HT-29 (cell line): Measurements from ENCODE around the gene FSD1L. TPM values are rescaled to one million over a fixed set of nuclear protein-coding genes. Genes with fewer than 3 reads are reported as not detected.

Source experiments
- DNase-seq: peaks from one replicate; pipeline ENCODE4 v3.0.0-alpha.2; 2015; ENCODE audit warnings: low spot score
- total RNA-seq: library from RNA; depleted of rRNA; stranded (reverse); fragments of >200 nt; shearing (Covaris generic); gene quantifications from 2 replicates; pipeline ENCODE4 v1.2.3, GENCODE V29; 2014; rRNA removed

Gene FSD1L
- total RNA-seq: 0.97 and 2.7 TPM in 2 replicates

DNA sequence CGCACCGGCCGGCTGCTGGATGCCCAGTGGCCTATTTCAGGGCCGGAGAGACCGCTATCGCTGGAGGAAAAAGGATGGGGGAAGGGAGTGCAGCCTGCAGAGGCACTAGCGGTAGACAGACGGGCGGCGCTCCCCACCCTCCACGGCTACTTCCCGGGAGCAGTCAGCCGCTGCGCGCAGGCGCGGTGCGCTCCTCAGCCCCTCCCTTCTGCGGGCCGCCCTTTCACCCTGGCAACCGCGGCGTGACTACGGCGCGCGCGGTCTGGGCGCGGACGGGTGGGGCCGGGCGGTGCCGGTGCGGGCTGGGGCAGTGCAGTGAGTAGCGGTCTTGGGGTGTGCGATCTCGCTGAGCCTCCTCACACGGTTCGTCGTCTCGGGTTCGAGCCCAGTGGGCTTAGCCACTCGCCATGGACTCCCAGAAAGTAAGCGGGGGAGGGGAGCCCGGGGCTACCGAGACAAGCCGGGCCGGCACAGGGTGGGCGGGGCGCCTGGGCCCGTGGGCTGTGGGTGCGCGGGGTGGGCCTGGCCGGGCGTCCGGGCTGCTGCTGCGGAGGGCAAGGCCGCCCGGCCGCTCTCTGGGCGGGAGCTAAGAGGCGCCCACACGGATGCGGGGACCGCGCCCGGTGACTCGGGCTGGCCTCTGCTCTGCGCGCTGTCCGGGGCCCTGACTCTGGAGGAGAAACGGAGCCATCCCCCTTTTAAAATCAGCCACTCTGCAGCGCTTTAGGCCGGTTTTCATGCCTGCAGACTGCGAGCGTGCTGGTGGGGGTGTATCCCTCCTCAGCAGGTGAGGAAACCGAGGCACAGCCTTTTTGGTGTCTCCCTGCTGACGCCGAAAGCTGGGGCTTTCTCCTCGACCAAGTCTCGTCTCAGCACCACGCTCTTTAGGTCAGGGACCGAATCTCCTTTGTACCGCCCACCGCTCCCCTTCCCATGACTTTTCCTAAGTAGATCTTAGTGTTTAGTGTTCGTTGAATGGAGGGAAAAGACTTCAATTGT is at the start of gene FSD1L:
FSD1L (plus strand) TSS at position 221 of the 999 bp plus-strand sequence; CDS start at position 408, 187 bp downstream.
- DNase-seq: peak; percentile 91

DNA sequence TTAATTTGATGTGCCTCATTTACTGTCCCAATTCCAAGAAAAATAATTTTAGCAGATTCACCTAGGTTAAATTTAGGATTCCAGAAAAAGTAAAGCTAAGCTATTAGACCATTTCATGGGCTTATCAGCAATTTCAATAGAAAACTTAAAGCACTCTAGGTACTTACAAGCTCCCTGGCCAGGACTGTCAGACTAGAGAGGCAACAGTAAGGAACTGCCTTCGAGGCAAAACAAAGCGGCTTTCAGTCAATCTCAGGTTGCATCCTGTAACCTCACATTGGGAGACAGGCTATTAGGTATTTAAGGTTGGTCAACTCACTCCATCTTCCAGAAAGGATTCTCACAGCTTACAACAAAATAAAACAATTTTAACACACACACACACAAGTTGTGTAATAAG is 48.7 kb upstream of the FSD1L start:
- DNase-seq: no peak

DNA sequence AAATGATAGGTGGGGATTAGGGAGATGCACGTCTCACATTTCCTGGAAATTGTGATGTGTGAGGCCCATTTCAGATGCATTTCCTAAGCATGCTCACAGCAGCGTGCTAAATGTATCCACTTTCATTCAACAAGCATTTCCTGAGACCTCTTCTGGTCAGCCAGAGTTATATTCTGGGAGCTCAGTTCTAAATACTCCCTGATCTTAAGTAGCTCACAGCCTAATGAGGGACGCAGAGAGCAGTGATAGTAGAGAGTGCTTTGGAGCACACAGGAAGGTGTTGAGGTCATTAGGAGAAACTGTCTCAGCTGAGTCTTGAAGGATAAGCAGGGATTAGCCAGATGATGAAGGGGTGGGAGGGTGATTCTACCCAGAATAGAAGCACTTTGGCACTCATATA is 46.2 kb upstream of the FSD1L start:
- DNase-seq: no peak

DNA sequence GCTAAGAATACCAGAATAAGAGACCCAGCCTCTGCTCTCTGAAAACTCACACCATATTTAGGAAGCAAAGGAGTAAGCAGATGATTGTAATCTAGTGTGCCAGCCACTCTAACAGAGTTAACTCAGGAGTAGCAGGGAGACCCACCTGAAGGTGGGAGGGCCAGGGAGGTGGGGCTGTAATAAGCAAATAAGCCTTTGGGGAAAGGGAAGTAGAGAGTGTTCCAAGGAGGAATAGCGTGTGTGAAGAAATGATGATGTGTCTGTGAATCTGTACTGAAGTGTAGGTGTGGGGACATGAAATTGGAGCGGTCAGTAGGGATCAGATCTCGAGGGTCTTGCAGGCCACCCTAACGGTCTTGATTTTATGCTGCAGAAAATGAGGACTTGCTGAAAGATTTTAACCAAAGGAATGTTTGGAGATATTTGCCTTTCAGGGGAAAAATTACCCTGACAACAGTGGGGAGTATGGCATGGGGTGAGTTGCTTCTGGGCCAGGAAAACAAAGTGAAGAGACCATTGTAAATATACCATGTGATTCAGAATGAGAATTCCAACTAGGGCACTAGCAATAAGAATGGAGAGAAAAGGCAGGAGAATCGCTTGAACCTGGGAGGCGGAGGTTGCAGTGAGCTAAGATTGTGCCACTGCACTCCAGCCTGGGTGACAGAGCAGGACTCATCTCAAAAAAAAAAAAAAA is 44.1 kb upstream of the FSD1L start:
- no peak for DNase-seq

DNA sequence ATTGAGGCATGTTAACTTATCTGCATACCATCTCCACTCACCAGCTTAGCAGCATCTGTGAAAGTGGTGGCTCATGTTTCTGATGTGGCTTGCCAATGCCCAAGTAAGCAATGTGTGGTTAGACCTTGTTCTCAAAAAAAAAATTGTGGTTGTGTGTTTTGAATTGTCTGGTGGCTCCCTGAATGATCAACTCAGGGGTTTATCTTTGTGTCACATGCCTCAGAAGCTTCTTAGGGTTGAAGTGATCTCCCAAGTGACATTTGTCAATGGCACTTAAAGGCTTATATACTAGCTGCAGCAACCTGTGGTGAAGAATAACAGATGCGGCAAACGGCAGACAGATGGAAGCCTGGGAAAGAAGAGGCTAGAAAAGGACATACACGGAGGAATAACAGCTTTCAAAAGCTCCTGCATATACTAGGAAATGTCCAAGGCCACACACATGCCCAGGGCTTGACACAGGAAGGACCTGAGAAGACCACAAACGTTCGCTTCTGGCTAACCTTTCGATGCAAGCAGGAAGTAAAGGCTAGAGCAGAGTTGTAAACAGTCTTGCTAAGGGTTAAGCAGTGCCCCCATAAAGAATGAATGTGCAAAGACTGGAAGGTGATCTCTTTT is 42.2 kb upstream of the FSD1L start:
- DNase-seq: no peak

DNA sequence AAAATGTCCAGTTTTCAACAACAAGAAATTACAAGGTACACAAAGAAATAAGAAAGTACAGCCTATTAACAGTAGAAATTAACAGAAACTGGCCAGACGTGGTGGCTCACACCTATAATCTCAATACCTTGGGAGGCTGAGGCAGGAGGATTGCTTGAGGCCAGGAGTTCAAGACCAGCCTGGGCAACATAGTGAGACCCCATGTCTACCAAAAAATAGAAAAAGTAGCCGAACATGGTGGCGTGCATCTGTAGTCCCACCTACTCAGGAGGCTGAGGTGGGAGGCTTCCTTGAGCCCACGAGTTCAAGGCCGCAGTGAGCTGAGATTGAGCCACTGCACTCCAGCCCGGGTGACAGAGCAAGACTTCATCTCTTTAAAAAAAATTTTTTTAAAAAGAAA is 41.5 kb upstream of the FSD1L start:
- no peak for DNase-seq

DNA sequence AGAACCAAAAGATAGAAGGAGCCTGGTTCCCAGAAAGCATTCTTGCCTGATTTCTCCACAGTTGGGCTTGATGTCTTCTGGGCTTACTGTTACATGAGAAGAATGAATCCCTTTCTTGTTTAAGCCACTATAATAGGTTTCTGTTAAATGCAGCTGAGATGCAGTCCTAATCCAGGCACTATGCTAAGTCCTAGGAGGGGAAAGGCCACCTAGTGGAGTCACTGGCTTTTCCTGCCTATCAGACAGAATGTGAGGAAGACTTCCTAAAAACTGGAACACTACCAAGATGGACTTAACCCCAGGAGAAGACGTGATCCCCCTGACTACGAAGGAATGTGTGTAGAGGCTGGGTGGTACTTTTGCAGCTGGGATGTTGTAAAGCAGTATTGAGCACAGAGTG is 34.3 kb upstream of the FSD1L start:
- DNase-seq: peak; percentile 63

DNA sequence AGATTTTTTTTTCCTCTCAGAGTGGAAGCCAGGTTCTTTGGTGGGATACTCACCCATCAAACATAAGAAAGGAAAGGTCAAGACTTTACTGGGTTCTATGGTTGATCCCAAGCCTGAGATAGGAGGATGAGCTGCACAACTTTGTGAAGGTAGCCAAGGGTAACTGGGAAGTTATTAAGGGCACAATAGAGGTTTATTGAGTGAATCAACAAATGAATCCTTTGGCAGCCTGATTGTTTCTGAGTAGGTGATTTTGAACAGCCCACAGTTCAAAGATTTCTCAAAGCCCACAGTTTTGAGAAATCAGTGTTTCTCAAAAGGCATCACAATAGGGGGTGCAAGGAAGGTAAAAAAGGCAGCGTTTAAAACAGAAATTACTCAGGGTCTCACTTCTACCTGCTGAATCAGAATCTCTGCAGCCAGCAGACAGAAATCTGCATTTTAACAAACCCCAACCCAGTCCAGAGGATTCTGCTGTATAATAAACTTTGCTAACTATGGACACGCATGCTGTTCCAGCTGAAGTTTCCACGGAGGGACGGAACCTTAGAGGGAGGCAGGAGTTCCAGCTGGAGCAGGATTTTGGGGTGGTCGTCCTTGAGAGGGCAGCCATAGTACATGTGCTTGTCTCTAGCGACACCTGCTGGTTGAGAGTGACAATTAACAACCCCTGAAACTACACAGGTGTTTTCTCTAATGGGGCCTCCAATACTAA is 32.7 kb upstream of the FSD1L start:
- DNase-seq: peak; percentile 77

DNA sequence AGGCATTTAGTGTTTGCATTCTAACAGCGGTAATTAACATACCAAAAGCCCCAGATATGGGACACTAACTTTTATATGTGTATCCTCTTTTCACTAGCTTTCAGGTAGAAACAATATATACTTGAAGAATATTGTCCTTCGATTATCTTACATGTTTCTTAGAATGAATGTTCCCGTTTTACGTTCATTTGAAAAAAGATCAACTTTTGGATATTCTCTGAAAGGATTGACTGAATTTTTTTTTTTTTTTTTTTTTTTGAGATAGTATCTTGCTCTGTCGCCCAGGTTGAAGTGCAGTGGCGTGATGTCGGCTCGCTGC is 32.2 kb upstream of the FSD1L start:
- no peak for DNase-seq

DNA sequence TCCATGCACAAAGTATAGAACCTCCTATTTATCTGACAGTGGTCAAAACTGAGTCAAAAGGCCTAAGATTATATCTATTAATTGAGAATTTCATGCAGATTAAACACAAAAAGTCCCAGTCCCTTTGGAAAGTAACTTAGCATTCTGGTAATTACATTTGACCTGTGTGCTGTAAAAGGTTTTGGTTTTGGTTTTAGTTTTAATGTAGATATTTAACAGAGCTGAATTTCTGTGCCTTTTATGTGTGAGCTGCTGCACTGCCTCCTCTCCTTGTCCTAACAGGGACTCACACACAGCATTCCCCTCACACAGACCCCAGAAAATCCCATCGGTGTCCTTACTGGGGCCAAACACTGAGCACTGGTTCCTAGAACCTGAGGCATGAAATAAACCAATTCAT is 31.0 kb upstream of the FSD1L start:
- DNase-seq: no peak

DNA sequence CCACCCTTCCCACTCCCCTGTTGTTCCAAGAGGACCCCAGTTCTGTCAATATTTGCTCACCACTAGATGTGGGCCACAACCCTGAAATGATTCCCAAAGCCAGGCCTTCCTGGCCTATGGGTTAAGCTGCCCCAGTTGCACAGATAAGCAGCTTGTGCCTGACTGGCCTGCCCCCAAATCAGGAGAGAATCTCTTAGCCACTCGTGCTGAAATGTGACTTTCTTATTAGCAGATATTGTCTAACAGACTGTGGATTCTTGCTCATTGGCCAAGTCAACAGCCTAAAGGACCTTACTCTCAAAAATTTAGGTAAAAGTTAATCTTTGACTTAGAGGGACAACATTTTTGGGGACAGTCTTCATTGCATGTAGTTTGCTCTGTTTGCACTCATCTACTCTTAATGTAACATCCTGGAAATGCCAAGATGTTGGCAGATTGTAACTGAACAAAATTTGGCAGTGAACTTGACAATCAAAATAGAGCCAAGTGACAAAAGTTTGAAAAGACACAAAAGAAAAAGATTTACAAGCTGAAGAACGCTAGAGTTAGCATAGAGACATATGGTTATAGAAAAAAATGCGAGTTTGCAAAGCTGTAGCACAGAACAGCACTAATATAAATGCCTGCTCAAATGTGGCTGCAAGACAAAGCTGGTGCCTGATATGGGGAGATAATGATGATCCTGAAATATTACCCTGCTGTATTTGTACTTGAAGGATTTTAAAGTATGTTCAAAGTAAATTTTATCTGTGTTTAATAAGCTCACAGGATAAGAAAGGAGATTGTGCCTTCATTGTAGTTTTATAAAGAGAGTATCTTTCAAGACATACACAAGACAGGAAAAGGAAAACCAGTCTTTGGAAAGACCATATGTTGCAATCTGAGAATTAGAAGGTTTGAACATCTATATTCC is 29.0 kb upstream of the FSD1L start:
- DNase-seq: no peak

DNA sequence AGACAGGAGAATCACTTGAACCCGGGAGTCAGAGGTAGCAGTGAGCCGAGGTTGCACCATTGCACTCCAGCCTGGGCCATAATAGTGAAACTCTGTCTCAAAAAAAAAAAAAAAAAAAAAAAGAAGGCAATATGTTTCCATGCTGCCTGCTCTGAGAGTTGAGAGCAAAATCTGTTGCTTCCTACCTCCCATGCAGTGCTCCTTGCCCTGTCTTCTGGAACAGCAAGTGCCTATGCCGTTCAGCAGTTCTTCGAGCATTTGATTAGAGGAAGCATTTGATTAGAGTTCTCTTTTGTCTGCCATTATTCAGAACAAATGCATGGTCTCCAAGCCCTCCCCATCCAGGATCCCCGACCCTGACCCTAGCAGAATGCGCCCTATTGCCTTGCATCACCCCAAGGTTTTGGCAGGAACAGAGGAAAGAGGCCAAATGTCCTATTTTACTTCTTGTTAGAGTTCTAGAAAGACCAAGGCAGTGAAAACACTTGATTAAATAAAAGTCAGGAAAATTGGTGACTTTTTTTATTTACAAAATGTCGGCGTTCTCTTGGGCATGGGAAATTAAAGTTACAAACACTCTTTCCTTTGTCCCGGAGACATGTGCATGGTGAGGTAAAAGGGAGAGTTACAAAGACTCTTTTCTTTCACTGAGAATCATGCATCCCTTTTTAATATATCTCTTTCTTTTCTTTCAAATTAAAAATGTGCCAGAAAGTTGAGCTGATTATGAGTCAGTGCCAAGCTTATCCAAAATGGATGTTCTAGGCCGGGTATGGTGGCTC is 27.8 kb upstream of the FSD1L start:
- no peak for DNase-seq

DNA sequence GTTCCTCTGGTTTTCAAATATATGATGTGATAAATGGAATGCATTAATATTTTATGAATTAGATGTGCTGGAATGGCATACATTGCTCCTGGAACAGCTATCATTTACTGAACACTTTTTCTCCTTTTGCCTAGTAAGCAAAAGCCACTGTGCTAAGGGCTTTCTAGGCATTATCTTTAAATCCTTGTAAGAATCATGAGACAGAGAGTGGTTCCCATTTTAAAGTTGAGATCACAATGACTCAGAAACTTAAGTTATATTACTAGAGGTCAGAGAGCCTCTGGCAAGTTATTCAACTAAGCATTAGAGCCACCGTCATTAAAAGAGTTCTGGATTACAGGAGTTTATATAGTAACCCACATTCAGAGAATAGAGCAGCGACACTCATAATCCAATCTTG is 26.7 kb upstream of the FSD1L start:
- DNase-seq: no peak

DNA sequence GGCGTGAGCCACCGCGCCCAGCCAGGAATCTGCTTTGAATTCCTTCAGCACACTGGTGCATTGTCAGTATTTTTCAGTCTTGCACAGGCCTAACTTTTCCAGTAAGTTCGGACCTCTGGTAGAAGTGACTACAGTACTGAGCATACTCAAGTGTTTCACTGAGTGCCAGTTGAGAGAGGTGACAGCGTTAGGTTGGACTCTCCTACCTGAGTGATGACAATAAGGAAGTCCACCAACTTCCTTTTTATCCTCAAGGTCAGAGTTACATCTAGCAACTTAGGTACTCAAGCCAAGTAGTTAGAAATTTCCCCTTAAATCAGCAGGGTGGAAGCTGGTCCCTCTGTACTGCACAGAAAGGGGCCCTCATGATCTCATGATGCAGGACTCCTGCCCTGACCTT is 26.0 kb upstream of the FSD1L start:
- no peak for DNase-seq

DNA sequence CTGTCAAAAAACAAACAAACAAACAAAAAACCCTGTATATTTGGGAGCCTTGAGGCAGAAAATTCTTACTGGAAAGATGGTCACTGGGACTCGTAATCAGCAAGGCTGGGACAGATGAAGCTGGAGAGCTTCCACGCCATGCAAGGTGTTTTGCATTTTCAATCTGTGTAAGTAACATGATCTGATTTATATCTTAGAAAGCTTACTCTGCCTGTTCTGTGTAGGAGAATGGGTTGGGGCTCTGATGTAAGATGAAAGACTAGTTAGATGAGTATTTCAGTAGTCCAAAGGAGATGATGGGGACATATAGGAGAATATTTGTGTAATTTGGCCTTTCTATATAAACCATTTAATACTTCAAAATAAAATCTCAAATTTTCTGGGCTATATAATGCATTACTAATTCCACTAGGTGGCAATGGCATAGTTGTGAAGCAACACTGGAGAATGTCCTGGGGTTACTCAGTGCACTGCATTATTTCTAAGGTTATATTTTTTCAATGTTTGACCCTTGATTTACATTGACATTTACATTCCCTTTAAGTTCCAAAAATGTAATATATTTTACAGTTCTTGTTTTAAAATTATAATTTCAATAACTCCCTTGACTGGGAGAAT is 21.9 kb upstream of the FSD1L start:
- peak; percentile 45 for DNase-seq

DNA sequence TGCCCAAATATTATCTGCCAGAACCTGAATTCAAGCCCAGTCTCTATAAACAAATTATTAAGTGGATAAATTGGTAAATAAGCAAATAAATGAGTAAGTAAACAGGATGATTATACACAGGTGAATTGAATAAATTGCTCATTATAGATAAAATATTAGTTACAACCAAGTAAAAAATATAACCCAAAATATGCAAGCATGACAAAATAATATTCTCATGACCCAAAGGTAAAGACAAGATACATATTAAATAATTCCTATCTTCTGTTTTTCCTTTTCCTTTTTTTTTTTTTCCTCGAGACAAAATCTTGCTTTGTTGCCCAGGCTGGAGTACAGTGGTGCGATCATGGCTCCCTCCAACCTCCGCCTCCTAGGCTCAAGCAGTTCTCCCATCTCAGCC is 21.2 kb upstream of the FSD1L start:
- DNase-seq: no peak

DNA sequence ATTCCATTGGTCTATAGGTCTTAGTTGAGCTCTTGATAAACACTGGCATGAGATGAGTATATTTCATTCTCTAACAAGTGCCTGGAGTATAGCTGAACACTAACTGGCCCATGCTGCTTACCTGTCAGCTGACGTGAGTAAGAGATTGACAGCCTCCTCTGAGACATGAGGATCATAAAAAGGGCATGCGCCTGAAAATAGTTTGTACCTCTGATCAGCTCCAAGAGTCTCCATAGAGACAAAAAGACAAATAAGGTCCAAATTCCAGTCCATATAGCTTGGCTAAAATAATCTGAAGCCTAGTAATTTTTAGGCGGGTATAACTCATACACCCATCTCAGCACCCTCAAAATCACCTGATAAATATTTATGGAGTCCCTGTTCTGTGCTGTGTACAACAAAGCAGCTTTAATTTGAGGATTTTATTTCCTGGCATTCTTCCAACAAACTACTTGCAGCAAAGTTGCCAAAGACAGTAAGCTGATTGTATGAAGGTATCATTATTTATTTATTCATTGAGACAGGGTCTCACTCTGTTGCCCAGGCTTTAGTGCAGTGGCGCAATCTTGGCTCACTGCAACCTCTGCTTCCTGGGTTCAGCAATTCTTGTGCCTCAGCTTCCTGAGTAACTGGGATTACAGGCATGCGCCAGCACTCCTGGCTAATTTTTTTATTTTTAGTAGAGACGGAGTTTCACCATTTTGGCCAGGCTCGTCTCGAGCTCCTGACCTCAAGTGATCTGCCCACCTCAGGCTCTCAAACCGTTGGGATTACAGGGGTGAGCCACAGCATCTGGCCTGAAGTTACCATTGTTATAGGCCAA is 16.2 kb upstream of the FSD1L start:
- DNase-seq: no peak

DNA sequence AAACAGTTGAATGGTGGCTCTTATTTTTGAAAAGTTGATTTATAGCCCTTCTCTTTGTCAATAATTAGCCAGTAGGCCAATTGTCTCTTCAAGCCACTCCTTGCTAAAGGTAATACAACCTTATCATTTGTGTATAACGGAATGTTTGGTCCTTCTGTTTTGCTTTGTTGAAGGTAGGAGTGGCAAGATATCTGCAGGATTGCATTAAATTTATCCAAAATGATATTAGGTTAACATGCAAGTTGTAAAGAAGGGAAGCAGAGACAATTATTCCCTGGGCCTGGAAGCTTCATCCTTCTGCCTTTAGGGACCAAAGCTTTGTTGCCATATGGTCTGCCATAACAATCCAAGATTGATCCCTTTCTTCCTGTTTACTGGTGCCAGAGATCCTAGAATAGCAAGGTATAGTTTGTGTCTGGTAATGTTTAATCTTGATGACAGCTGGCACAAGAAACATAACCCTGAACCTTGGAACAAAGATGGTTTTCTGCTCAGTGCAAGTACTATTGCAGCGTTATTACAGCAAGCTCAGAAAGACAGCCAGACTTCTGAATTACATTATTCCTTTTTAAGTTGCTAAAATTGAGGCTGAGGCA is 15.5 kb upstream of the FSD1L start:
- DNase-seq: no peak
